ENCODE measurements around the gene ALG14.

The ALG14 gene

GRCh38 chr1:95073446-95073845 is 695 bp upstream of the ALG14 start:
- no peak for DNase-seq (ENCODE audit: extremely low read depth, low read depth)
- TF ChIP-seq, protein P1, sequence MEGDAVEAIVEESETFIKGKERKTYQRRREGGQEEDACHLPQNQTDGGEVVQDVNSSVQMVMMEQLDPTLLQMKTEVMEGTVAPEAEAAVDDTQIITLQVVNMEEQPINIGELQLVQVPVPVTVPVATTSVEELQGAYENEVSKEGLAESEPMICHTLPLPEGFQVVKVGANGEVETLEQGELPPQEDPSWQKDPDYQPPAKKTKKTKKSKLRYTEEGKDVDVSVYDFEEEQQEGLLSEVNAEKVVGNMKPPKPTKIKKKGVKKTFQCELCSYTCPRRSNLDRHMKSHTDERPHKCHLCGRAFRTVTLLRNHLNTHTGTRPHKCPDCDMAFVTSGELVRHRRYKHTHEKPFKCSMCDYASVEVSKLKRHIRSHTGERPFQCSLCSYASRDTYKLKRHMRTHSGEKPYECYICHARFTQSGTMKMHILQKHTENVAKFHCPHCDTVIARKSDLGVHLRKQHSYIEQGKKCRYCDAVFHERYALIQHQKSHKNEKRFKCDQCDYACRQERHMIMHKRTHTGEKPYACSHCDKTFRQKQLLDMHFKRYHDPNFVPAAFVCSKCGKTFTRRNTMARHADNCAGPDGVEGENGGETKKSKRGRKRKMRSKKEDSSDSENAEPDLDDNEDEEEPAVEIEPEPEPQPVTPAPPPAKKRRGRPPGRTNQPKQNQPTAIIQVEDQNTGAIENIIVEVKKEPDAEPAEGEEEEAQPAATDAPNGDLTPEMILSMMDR (IDR thresholded peaks at IDR 0.05; ENCODE audit: low read depth, low read length, missing control alignments): no peak
- H3K4me3 ChIP-seq (replicated peaks; ENCODE audit: low read depth, low read length): peak overlapping the region; percentile 70

DNA sequence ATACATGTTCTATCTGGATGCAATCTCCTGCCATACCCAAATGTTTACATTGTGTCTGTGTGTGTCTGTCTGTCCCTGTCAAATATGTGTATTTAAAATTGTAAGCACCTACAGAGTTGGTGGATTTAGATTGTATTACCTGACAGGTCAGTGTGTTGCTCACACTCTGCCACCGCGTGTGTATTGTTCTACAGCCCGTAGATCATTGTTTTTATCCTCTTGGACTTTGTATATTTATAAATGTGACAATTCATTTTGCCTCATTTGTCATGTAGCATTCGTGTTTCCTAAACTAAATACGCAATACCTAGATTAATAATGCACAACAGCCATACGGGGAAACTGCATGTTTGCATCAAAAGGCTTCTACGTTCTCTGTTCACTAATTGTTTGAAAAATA is 634 bp downstream of the ALG14 start:
- no peak for DNase-seq (ENCODE audit: extremely low read depth, low read depth)
- TF ChIP-seq, protein P1 (IDR thresholded peaks at IDR 0.05; ENCODE audit: low read depth, low read length, missing control alignments): no peak
- peak overlapping the region; percentile 70 for H3K4me3 ChIP-seq (replicated peaks; ENCODE audit: low read depth, low read length)

DNA sequence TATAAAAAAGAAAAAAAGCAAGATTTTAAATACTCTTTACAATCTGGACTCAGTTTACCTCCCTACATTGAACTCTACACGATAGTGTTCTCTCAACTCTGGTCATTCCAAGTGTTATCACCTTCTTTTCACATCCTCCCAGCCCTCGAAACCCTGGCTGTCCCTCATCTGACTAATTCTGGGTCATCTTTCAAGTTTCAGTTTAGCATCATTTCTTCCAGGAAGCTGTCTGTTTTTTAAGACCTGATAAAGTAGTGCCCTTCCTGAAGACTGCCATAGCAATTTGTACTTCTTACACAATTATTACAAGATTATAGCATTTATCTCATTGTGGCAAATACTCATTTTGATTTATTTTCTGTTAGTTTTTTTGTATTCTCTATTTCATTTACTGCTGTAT is 1.2 kb downstream of the ALG14 start:
- peak overlapping the region; percentile 70 for H3K4me3 ChIP-seq (replicated peaks; ENCODE audit: low read depth, low read length)
- TF ChIP-seq, protein P1 (IDR thresholded peaks at IDR 0.05; ENCODE audit: low read depth, low read length, missing control alignments): no peak
- no peak for DNase-seq (ENCODE audit: extremely low read depth, low read depth)

- no peak overlapping the region for H3K4me3 ChIP-seq (replicated peaks; ENCODE audit: low read depth, low read length)
- no peak for DNase-seq (ENCODE audit: extremely low read depth, low read depth)
- TF ChIP-seq, protein P1 (IDR thresholded peaks at IDR 0.05; ENCODE audit: low read depth, low read length, missing control alignments): no peak
Observed at GRCh38 chr1:95069710-95070093, 3.0 kb downstream of the ALG14 start.

- no peak overlapping the region for H3K4me3 ChIP-seq (replicated peaks; ENCODE audit: low read depth, low read length)
- TF ChIP-seq, protein P1 (IDR thresholded peaks at IDR 0.05; ENCODE audit: low read depth, low read length, missing control alignments): no peak
- DNase-seq (ENCODE audit: extremely low read depth, low read depth): no peak
Observed at GRCh38 chr1:95068956-95069709, 3.6 kb downstream of the ALG14 start.

DNA sequence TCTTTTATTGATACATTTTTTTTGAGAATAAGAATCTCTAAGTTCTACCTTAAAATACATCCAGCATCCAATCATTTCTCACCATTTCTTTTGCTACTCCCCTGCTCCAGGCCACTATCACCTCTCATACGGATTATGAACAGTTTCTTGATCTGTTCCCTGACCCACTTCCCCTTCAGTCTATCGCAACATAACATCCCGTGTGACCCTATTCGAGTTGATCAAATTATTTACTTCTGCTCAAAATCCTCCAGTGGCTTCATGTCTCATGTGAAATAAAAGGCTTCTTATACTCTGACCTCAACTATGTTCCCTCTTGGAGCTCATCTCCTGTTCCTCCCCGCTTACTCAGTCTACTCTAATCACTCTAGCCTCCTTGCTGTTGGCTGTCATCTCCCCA is 5.2 kb downstream of the ALG14 start:
- DNase-seq (ENCODE audit: extremely low read depth, low read depth): no peak
- no peak overlapping the region for H3K4me3 ChIP-seq (replicated peaks; ENCODE audit: low read depth, low read length)
- TF ChIP-seq, protein P1 (IDR thresholded peaks at IDR 0.05; ENCODE audit: low read depth, low read length, missing control alignments): no peak

DNA sequence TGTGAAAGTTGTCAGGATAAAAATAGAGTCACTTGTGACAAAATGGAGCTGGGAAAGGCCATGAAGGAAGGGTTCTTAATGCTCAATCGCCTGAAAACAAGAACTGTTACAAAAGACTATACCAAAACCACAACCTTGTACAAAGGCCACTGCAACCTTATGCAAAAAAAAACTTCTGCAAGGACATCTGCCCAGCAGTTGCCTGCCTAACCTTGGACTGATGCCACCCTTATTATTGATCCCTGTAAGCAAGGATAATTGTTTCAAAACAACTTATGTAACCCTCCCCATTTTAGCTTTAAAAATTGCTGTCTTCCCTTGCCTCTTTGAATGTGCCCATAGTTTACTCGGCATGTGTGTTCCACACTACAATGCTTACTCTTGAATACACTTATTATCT is 5.7 kb downstream of the ALG14 start:
- H3K4me3 ChIP-seq (replicated peaks; ENCODE audit: low read depth, low read length): no peak overlapping the region
- TF ChIP-seq, protein P1 (IDR thresholded peaks at IDR 0.05; ENCODE audit: low read depth, low read length, missing control alignments): no peak
- no peak for DNase-seq (ENCODE audit: extremely low read depth, low read depth)

All from HFF-Myc (cell line).